ENCODE results near the gene CALM3.
A peak's percentile ranks its signal among the peaks of the same experiment; 100 is the strongest.

The CALM3 gene

DNA sequence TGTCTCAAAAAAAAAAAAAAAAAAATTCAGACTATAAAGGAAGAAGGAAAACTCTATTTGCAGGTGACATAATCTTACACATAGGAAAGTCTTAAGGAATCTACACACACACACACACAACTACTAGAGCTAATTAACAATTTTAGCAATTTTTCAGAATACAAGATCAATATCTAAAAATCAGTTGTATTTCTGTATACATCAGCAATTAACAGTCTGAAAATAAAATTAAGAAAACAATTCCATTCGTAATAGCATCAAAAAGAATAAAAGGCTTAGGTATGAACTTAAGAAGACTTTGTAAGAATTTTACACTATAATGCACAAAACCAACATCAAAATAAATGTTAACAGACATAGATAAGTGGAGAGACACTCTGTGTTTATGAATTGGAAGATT lies 15.6 kb upstream of the CALM3 start:
- TF ChIP-seq POLR2A (IDR thresholded peaks at IDR 0.05; ENCODE audit: low read length) (no peak), GATA1 (IDR thresholded peaks at IDR 0.05; ENCODE audit: low read depth, low read length) (no peak)
- no peak for DNase-seq

DNA sequence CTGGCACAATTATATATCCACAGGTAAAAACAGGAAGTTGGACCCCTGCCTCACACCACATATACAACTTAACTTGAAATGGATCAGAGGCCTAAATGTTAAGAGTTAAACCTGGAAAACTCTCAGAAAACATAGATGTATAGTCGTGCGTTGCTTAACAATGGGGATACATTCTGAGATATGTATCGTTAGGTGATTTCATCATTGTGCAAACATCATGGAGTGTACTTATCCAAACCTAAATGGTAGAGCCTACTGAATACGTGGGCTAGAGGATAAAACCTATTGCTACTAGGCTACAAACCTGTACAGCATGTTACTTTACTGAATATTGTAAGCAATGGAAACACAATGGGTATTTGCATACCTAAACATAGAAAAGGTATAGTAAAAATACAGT lies 14.8 kb upstream of the CALM3 start:
- TF ChIP-seq GATA1 (IDR thresholded peaks at IDR 0.05; ENCODE audit: low read depth, low read length), result no peak
- TF ChIP-seq POLR2A (IDR thresholded peaks at IDR 0.05; ENCODE audit: low read length), result no peak
- DNase-seq, result no peak

DNA sequence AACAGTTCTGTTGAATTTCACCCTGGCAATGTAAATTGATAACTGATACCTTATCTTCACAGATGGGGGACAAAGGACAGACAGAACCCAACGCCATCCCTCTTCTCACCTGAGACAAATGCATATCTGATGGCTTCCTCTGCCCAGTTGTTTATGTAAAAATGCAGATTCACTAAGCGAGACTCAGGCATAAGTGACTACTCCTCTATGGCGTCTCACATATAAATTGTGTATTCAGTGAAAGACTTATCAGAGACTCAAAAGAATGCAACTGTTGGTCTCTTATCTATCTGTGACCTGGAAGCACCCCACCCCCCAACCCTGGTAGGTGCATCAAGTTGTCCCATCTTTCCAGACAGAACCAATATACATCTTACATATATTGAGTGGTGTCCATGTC lies 13.3 kb upstream of the CALM3 start:
- TF ChIP-seq GATA1 (IDR thresholded peaks at IDR 0.05; ENCODE audit: low read depth, low read length), result no peak
- TF ChIP-seq POLR2A (IDR thresholded peaks at IDR 0.05; ENCODE audit: low read length), result no peak
- DNase-seq, result no peak

DNA sequence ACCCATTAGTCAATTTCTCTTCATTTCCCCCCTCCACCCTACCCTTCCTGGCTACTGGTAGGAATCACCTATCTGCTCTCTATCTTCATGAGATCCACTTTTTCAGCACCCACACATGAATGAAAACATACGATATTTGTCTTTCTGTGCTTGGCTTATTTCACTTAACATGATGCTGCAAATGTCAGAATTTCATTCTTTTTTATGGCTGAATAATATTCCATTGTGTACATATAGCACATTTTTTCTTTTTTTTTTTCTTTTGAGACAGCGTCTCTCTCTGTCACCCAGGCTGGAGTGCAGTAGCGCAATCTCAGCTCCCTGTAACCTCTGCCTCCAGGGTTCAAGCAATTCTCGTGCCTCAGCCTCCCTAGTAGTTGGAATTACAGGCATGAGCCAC lies 9.9 kb upstream of the CALM3 start:
- TF ChIP-seq POLR2A (IDR thresholded peaks at IDR 0.05; ENCODE audit: low read length) (no peak), GATA1 (IDR thresholded peaks at IDR 0.05; ENCODE audit: low read depth, low read length) (no peak)
- no peak for DNase-seq

DNA sequence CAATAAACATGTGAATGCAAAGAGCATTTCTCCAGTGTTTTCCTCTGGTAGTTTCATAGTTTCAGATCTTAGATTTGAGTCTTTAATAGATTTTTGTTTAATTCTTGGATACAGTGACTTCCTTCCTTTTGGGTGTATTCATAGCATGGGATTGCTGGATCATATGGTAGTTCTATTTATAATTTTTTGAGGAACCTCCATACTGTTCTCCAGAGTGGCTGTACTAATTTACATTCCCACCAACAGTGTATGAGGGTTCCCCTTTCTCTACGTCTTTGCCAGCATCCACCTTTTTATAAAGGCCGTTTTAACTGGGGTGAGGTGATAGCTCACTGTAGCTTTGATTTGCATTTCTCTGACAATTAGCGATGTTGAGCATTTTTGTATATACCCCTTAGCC lies 9.3 kb upstream of the CALM3 start:
- DNase-seq, result no peak
- no peak for TF ChIP-seq POLR2A (IDR thresholded peaks at IDR 0.05; ENCODE audit: low read length)
- no peak for TF ChIP-seq GATA1 (IDR thresholded peaks at IDR 0.05; ENCODE audit: low read depth, low read length)

DNA sequence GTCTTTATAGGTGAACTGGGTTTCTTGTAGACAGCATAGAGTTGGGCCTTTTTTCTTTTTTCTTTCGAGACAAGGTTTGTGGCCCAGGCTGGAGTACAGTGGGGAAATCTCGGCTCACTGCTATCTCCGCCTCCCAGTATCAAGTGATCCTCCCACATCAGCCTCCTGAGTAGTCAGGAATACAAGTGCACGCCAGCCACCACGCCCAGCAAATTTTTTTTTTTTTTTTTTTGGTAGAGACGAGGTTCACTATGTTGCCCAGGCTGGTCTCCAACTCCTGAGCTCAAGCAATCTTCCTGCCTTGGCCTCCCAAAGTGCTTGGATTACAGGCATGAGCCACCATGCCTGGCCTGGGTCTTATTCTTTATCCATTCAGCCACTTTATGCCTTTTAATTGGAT lies 5.1 kb upstream of the CALM3 start:
- TF ChIP-seq POLR2A (IDR thresholded peaks at IDR 0.05; ENCODE audit: low read length), result no peak
- TF ChIP-seq GATA1 (IDR thresholded peaks at IDR 0.05; ENCODE audit: low read depth, low read length), result no peak
- no peak for DNase-seq

DNA sequence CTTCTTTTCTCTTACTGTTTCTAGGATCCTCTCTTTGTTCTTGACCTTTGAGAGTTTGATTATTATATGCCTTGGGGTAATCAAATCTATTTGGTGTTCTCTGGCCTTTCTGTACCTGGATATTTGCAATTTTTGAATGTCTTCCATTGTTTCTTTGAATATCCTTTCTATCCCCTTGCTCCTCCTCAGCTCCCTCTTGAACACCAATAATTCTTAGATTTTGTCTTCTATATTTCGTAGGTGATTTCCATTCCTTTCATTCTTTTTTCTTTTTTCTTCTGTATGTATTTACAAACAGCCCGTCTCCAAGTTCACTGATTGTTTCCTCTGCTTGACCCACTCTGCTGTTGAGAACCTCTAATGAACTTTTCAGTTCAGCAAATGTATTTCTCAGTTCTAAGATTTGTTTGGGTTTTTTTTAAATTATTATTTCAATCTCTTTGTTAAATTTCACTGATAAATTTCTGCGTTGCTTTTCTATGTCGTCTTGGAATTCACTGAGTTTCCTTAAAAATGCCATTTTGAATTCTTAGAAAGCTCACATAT lies 2.7 kb upstream of the CALM3 start:
- no peak for DNase-seq
- TF ChIP-seq POLR2A (IDR thresholded peaks at IDR 0.05; ENCODE audit: low read length) (no peak), GATA1 (IDR thresholded peaks at IDR 0.05; ENCODE audit: low read depth, low read length) (no peak)

DNA sequence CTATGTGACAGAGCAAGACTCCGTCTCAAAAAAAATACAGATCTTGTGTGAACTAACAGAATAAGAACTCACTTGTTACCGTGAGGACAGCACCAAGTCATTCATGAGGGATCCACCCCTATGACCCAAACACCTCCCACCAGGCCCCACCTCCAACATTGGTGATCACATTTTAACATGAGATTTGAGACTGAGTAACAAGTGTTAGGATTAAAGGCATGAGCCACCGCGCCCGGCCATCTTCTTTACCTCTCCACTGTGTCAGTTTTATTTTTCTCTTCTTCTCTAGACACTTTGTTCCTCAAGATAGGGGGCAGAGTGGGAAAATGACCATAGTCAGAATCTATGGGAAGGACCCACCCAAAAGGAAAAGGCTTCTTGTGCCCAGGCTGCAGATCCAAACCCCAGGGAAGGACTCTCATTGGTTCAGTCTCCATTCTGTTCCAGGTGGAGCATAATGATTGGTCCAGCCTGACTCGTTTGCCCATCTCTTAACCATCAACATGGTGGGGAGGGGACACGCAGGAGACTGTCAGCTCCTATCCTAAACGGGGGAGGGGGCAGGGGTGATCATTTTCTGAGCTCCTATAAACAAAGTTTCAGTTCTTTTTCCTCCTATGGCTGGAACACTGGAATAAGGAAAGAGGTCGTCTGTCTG lies 1.3 kb upstream of the CALM3 start:
- peak; percentile 41 to 45 for DNase-seq
- no peak for TF ChIP-seq POLR2A (IDR thresholded peaks at IDR 0.05; ENCODE audit: low read length)
- no peak for TF ChIP-seq GATA1 (IDR thresholded peaks at IDR 0.05; ENCODE audit: low read depth, low read length)

DNA sequence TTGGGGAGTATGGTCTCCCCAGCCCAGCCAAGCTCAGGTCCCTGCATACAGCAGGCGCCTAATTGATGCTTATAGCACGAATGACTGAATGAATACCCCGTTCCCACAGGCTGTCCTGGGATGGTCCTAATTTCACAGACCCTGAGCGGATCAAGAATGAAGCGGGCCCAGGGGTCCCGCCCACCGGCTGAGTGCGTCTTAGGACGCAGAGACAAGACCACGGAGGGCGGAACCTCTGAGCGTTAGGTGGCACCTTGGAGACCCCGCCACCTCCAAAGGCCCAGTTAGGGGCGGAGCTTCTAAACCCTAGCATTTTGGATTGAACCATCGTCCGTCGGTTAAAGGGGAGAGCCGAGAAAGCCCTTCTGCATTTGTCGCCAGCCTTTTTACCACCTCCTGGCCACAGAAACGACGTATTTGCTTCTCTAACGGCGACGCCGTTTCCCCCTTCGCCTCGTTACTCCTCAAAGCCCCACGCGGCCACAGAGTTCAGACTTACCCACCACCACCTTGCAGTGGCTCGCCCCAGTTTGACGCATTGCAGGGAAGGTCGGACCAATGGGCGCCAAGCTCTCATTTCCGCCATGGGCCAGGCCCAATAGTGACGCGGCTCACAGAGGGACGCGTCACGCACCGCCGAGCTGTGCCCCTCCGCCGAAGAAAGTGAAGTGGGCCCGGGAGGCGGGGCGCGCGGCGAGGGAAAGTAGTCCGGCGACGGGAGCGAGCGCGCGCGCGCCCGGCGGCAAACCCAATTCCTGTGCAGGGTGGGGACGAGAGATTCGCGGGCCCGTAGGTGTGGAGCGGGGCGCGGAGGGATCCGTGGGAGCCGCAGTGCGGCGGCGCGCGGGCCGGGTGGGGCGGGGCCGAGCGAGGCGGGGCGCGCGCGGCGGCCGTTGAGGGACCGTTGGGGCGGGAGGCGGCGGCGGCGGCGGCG lies 479 bp upstream of the CALM3 start:
- TF ChIP-seq POLR2A (IDR thresholded peaks at IDR 0.05; ENCODE audit: low read length) (peak; percentile 52), GATA1 (IDR thresholded peaks at IDR 0.05; ENCODE audit: low read depth, low read length) (no peak)
- DNase-seq, result peak; percentile 99

DNA sequence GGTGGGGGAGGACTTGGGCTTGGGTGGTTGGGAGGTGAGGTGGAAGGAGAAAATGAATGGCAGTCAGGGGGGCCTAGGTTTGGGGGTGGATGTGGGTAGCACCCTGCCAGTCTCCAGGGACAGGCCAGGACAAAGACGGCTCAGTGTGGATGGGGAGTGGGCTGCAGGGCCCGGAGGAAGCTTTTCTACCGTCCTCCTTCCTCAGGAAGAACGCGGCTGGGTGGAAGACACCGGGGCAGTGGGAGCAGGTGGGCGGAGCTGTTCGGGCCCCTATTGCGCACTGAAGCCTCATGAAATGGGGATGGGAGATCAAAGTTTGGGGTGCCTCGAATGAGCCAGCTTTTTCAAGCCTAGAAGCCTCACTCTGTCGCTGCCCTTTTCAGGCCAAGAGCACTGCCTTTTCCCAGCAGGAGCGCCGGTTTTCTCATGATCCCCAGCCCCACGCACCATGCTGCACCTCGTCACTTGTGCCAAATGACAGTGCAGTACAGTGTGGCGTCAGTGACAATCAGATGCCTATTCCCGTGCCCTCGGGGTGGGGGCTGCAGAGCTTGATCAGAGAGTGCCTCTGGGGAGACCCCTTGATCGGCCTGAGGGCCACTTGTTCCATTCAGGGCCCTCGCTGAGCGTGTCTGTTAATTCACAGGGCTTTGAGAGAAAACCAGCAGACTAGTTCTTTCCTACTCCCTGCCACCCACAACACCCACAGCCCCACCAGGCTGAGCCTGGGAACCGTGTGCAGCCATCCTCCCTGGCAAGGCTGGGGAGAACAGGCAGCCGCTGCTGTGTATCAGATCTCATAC lies 1.5 kb downstream of the CALM3 start:
- DNase-seq, result peak; percentile 35 to 57
- TF ChIP-seq GATA1 (IDR thresholded peaks at IDR 0.05; ENCODE audit: low read depth, low read length) (no peak), POLR2A (IDR thresholded peaks at IDR 0.05; ENCODE audit: low read length) (no peak)

DNA sequence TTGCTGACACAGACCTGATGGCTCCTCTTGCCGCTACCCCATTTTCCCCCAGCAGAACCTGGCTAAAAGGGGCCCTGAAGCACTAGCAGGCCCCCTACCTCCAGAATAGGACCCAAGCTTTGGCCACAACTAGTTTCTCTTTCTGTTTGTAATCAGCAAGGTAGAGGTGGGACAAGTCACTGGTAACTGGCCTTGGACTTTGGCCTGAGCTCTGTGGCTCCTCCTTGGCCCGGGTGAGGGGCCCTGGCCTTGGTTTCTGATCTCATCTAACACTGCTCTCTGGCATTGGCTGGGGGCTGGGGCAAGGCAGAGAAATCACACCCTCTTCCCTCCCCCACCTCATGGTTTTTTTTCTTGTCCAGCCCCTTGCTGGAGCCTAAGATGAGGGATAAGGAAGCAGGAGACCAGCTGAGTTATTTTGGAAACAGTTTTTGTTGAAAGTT lies 2.1 kb downstream of the CALM3 start:
- peak; percentile 55 to 76 for DNase-seq
- no peak for TF ChIP-seq GATA1 (IDR thresholded peaks at IDR 0.05; ENCODE audit: low read depth, low read length)
- no peak for TF ChIP-seq POLR2A (IDR thresholded peaks at IDR 0.05; ENCODE audit: low read length)

DNA sequence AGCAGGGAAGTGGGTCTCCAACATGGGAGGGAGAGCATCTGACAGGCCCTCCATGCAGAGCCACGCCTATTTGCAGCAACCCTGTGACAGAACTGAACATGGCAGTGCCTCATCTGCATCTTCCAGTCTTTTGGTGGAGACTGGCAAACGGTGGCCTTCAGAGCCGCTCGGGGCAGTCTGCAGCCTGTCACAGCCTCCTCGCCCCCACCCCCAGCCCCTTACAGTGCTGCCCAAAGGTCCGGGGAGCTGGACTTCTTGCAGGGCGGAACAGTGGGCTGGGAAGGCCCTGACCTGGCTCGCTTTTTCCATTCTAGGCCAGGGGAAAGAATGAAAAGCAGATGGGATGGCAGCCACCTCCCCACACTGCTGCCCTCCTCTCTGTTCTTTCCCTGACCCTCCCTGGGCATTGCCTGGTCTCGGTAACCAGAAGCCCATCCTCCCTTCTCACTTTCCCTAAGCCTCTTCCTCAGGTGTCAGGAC lies 2.7 kb downstream of the CALM3 start:
- DNase-seq, result peak in 1 of 2 experiments; percentile 54
- no peak for TF ChIP-seq GATA1 (IDR thresholded peaks at IDR 0.05; ENCODE audit: low read depth, low read length)
- no peak for TF ChIP-seq POLR2A (IDR thresholded peaks at IDR 0.05; ENCODE audit: low read length)

DNA sequence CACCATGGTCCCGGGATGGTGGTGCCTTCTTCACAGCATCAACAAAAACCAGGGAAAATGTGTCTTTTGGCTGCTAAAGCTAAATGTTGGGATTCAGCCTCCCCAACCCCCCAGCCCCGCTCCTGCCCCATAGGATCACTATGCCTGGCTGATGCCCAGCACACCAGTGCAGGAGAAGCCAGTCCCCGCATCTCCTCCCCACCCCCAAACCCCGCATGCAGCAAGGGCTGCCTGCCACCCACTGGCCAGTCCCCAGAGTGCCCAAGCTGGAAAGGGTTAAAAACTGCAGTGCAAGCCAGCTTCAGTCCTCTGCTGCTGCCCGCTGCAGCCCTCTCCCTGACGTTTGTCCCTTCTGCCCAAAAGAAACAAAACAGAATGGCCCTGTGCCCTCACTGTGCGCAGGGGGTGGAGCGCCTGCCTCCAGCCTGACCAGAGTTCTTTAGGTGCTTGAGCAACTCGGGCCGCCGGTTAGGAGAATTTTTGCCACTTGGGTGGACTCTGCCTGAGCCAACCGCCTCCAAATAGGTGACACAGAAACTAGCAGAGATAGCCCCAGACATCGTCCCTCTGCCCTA lies 3.7 kb downstream of the CALM3 start:
- DNase-seq, result no peak
- TF ChIP-seq GATA1 (IDR thresholded peaks at IDR 0.05; ENCODE audit: low read depth, low read length) (no peak), POLR2A (IDR thresholded peaks at IDR 0.05; ENCODE audit: low read length) (no peak)

Measured in erythroblast (primary cell).